Glutamatergic neuron (in vitro differentiated cells): ENCODE data around the gene NFAT5. TPM values are rescaled to one million over a fixed set of nuclear protein-coding genes. Genes with fewer than 3 reads are reported as not detected.
"Not testable (repeated sequence)": the region's sequence is repeated elsewhere in the genome, so short reads cannot be mapped to it uniquely, and the experiment has no call there.

Experiments used
- DNase-seq: peaks from one replicate; pipeline ENCODE4 v3.0.0; 2022
- H3K27ac Mint-ChIP-seq: one replicate; pipeline ENCODE4 v1.8.0; 2020; ENCODE audit warnings: mild to moderate bottlenecking, mixed read lengths, inconsistent platforms; ENCODE audit not compliant: unreplicated experiment
- H3K27me3 Mint-ChIP-seq: one replicate; pipeline ENCODE4 v1.8.0; 2020; ENCODE audit warnings: mild to moderate bottlenecking, moderate library complexity, mixed read lengths, inconsistent platforms; ENCODE audit not compliant: unreplicated experiment
- H3K36me3 Mint-ChIP-seq: one replicate; pipeline ENCODE4 v1.8.0; 2020; ENCODE audit warnings: mild to moderate bottlenecking, mixed read lengths, inconsistent platforms; ENCODE audit not compliant: unreplicated experiment
- H3K4me1 Mint-ChIP-seq: one replicate; pipeline ENCODE4 v1.8.0; 2020; ENCODE audit warnings: mild to moderate bottlenecking, low read depth, mixed read lengths, inconsistent platforms; ENCODE audit not compliant: unreplicated experiment
- H3K4me3 Mint-ChIP-seq: one replicate; pipeline ENCODE4 v1.8.0; 2020; ENCODE audit warnings: mild to moderate bottlenecking, mixed read lengths, inconsistent platforms; ENCODE audit not compliant: unreplicated experiment
- H3K9me3 Mint-ChIP-seq: one replicate; pipeline ENCODE4 v1.8.0; 2020; ENCODE audit warnings: mild to moderate bottlenecking, moderate library complexity, mixed read lengths, inconsistent platforms; ENCODE audit not compliant: unreplicated experiment
- long read RNA-seq: library from polyadenylated mRNA; unstranded; transcript quantifications from one replicate; pipeline ENCODE4 v2.0.0, GENCODE V29; 2020; ENCODE audit not compliant: unreplicated experiment
- total RNA-seq: library from RNA; stranded (reverse); fragmentation: NEBNext Ultra II Directional; extraction: Animal tissue kit (Norgen Biotek cat#: 25700); gene quantifications from one replicate; pipeline ENCODE4 v1.2.1, GENCODE V29; 2021; ENCODE audit not compliant: unreplicated experiment
- TF ChIP-seq, protein P1 (sequence below): fragments of 200-600 bp; sonication (generic); IDR thresholded peaks from one replicate; pipeline ENCODE4 v1.5.0; 2021; ENCODE audit not compliant: partially characterized antibody, unreplicated experiment

Gene NFAT5, protein sequence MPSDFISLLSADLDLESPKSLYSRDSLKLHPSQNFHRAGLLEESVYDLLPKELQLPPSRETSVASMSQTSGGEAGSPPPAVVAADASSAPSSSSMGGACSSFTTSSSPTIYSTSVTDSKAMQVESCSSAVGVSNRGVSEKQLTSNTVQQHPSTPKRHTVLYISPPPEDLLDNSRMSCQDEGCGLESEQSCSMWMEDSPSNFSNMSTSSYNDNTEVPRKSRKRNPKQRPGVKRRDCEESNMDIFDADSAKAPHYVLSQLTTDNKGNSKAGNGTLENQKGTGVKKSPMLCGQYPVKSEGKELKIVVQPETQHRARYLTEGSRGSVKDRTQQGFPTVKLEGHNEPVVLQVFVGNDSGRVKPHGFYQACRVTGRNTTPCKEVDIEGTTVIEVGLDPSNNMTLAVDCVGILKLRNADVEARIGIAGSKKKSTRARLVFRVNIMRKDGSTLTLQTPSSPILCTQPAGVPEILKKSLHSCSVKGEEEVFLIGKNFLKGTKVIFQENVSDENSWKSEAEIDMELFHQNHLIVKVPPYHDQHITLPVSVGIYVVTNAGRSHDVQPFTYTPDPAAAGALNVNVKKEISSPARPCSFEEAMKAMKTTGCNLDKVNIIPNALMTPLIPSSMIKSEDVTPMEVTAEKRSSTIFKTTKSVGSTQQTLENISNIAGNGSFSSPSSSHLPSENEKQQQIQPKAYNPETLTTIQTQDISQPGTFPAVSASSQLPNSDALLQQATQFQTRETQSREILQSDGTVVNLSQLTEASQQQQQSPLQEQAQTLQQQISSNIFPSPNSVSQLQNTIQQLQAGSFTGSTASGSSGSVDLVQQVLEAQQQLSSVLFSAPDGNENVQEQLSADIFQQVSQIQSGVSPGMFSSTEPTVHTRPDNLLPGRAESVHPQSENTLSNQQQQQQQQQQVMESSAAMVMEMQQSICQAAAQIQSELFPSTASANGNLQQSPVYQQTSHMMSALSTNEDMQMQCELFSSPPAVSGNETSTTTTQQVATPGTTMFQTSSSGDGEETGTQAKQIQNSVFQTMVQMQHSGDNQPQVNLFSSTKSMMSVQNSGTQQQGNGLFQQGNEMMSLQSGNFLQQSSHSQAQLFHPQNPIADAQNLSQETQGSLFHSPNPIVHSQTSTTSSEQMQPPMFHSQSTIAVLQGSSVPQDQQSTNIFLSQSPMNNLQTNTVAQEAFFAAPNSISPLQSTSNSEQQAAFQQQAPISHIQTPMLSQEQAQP (N-terminal part only)
- 26.3 TPM for total RNA-seq
- long read RNA-seq, partial matches to known transcripts: 0 of 1 reads
- long read RNA-seq, other reads (novel, unspliced or antisense): 1 of 1 reads

DNA sequence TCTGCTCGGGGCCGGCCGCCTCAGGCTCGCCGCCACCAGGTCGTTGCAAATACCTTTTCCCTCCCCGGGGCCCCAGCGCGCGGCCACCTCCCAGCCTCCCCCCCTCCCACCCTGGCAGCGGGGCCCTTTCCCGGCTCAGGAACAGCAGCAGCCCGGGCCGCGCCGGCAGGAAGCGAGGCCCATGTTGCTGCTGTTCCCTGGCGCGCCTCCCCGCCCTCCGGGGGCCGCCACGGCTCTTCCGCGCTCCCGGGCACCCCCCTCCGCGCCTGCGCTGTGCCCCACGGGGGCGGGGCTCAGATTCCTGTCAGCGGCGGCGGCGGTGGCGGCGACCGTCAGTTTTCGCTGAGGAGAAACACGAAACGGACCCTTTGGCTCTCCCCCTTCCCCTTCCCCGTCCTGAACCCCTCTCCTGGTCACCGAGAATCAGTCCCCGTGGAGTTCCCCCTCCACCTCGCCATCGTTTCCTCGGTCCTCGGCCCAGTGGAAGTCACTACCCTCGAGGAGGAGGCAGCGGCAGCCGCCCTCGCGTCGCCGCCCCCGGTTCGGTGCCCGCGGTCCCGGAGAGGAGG, at the start of gene NFAT5:
Gene NFAT5, plus strand, starts transcription at position 296 of the 569 bp plus-strand sequence. CDS start 336 bp downstream, outside the sequence.
- H3K36me3 Mint-ChIP-seq: no peaks in the 10 kb centered on the region
- H3K9me3 Mint-ChIP-seq: peaks cover 4% of the 10 kb centered on the region
- peak within 1 kb of the TSS; percentile 68 for H3K27ac Mint-ChIP-seq
- peaks cover 3% of the 10 kb centered on the region for H3K27me3 Mint-ChIP-seq
- peak within 1 kb of the TSS; percentile 93 for H3K4me3 Mint-ChIP-seq
- TF ChIP-seq, protein P1, sequence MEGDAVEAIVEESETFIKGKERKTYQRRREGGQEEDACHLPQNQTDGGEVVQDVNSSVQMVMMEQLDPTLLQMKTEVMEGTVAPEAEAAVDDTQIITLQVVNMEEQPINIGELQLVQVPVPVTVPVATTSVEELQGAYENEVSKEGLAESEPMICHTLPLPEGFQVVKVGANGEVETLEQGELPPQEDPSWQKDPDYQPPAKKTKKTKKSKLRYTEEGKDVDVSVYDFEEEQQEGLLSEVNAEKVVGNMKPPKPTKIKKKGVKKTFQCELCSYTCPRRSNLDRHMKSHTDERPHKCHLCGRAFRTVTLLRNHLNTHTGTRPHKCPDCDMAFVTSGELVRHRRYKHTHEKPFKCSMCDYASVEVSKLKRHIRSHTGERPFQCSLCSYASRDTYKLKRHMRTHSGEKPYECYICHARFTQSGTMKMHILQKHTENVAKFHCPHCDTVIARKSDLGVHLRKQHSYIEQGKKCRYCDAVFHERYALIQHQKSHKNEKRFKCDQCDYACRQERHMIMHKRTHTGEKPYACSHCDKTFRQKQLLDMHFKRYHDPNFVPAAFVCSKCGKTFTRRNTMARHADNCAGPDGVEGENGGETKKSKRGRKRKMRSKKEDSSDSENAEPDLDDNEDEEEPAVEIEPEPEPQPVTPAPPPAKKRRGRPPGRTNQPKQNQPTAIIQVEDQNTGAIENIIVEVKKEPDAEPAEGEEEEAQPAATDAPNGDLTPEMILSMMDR: no peak
- peak; percentile 87 for DNase-seq
- H3K4me1 Mint-ChIP-seq: peaks cover 18% of the 10 kb centered on the region

DNA sequence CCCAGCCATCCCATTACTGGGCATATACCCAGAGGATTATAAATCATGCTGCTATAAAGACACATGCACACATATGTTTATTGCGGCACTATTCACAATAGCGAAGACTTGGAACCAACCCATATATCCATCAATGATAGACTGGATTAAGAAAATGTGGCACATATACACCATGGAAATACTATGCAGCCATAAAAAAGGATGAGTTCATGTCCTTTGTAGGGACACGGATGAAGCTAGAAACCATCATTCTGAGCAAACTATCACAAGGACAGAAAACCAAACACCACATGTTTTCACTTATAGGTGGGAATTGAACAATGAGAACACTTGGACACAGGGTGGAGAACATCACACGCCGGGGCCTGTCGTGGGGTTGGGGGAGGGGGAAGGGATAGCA, 47.9 kb upstream of the NFAT5 start:
- not testable (repeated sequence) for H3K27ac Mint-ChIP-seq, H3K4me1 Mint-ChIP-seq, H3K27me3 Mint-ChIP-seq, H3K4me3 Mint-ChIP-seq, H3K9me3 Mint-ChIP-seq, DNase-seq, H3K36me3 Mint-ChIP-seq

DNA sequence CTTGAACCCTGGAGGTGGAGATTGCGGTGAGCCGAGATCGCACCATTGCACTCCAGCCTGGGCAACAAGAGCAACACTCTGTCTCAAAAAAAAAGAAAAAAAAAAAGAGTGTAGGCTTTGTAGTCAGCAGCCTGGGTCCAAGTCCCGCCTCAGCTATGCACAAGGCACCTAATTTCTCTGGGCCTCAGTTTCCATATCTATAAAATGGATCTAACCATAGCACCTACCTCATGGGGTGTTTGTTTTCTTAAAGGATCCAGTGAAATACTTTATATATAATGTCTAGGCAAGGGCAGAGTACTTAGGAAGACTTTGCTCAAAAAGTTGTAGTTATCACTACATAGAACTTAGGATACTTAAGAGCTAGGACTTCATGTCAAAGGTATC, 45.4 kb upstream of the NFAT5 start:
- H3K27ac Mint-ChIP-seq: no peak overlapping the region
- TF ChIP-seq, protein P1: no peak
- H3K4me3 Mint-ChIP-seq: no peak overlapping the region
- H3K9me3 Mint-ChIP-seq: no peaks in the 10 kb centered on the region
- no peaks in the 10 kb centered on the region for H3K4me1 Mint-ChIP-seq
- H3K27me3 Mint-ChIP-seq: no peaks in the 10 kb centered on the region
- no peaks in the 10 kb centered on the region for H3K36me3 Mint-ChIP-seq
- DNase-seq: no peak

DNA sequence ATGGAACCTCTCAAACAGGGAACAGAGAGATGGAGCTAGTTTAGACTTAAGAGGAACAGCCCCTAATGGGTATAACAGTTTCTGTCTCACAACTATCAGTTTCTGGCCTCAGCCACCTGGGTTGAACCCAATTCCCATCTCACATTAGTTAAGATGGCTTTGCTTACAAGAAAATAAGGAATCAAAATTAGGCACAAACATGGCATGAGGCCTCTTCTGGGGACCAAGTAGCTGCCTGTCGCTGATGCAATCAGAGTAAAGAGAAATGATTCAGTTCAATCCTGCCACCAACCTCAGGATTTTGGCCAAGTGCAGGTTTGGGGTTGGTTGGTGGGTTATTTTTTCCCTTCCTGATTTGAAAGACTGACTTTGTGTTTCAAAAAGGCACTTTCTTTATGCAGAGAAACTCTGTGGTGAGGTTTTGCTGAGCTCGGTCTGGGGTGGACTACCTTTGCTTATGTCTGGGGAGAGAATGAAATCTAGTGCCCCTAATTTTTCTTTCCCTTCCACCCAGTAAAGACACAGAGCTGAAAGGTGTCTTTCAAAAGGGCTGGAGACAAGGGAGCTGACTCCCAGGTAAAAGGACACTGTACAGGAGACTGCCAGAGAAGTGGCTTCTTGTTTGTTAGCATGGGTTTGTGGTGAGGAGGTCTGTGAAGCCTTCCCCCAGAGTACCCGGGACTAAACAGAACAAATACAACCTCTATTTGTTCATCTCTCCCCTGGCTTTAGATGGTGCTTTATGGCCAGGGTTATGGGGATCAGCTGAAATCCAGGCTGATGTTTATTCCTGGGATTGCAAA, 44.8 kb upstream of the NFAT5 start:
- Mint-ChIP-seq H3K27ac (no peak overlapping the region), H3K36me3 (no peaks in the 10 kb centered on the region), H3K9me3 (no peaks in the 10 kb centered on the region), H3K27me3 (no peaks in the 10 kb centered on the region), H3K4me3 (no peak overlapping the region), H3K4me1 (no peaks in the 10 kb centered on the region)
- DNase-seq: no peak
- TF ChIP-seq, protein P1: no peak
